Neural progenitor cell (in vitro differentiated cells): ENCODE results near the gene MRPL50. TPM values are rescaled to one million over a fixed set of nuclear protein-coding genes. Genes with fewer than 3 reads are reported as not detected.

Source experiments
- DNase-seq: peaks from one replicate; pipeline ENCODE4 v3.0.0-alpha.2; 2016; ENCODE audit warnings: low spot score
- H2AFZ ChIP-seq: fragments of 200-600 bp; sonication (generic); replicated peaks from 2 replicates; pipeline ENCODE4 v1.6.1; 2016; ENCODE audit warnings: antibody characterized with exemption
- H3F3A ChIP-seq: fragments of 200-600 bp; sonication (generic); 2 replicates; pipeline ENCODE4 v1.6.1; 2016; ENCODE audit warnings: antibody characterized with exemption, low read depth
- H3K27ac ChIP-seq: fragments of 200-600 bp; sonication (generic); 2 replicates; pipeline ENCODE4 v1.5.1; 2016; ENCODE audit warnings: mild to moderate bottlenecking
- H3K27me3 ChIP-seq: fragments of 200-600 bp; sonication (generic); 2 replicates; pipeline ENCODE4 v1.6.1; 2016; ENCODE audit warnings: mild to moderate bottlenecking, moderate library complexity
- H3K36me3 ChIP-seq: fragments of 200-600 bp; sonication (generic); 2 replicates; pipeline ENCODE4 v1.5.1; 2016
- H3K4me1 ChIP-seq: fragments of 200-600 bp; sonication (generic); 2 replicates; pipeline ENCODE4 v1.6.1; 2016; ENCODE audit warnings: mixed run types
- H3K4me2 ChIP-seq: fragments of 200-600 bp; sonication (generic); 2 replicates; pipeline ENCODE4 v1.6.1; 2016
- H3K4me3 ChIP-seq: fragments of 200-600 bp; sonication (generic); 2 replicates; pipeline ENCODE4 v1.5.1; 2016
- H3K79me2 ChIP-seq: fragments of 200-600 bp; sonication (generic); 2 replicates; pipeline ENCODE4 v1.6.1; 2016; ENCODE audit warnings: low read depth
- H3K9ac ChIP-seq: fragments of 200-600 bp; sonication (generic); 2 replicates; pipeline ENCODE4 v1.6.1; 2016
- H3K9me3 ChIP-seq: fragments of 200-600 bp; sonication (generic); 2 replicates; pipeline ENCODE4 v1.5.1; 2016; ENCODE audit warnings: low read depth
- H4K20me1 ChIP-seq: fragments of 200-600 bp; sonication (generic); 2 replicates; pipeline ENCODE4 v1.6.1; 2016; ENCODE audit warnings: low read depth
- H3K27ac Mint-ChIP-seq: 3 replicates; pipeline ENCODE4 v1.8.0; 2021; ENCODE audit warnings: mixed read lengths
- H3K27me3 Mint-ChIP-seq: 2 replicates; pipeline ENCODE4 v1.8.0; 2022; ENCODE audit warnings: low read depth, mild to moderate bottlenecking, inconsistent platforms, moderate library complexity, mixed read lengths; ENCODE audit not compliant: insufficient read depth
- H3K36me3 Mint-ChIP-seq: 3 replicates; pipeline ENCODE4 v1.8.0; 2021; ENCODE audit warnings: mixed read lengths
- H3K4me1 Mint-ChIP-seq: 3 replicates; pipeline ENCODE4 v1.8.0; 2021; ENCODE audit warnings: mixed read lengths
- H3K4me3 Mint-ChIP-seq: 3 replicates; pipeline ENCODE4 v1.8.0; 2021; ENCODE audit warnings: mild to moderate bottlenecking, moderate library complexity, mixed read lengths
- H3K9me3 Mint-ChIP-seq: 3 replicates; pipeline ENCODE4 v1.8.0; 2020; ENCODE audit warnings: mixed read lengths
- CTCF ChIP-seq: fragments of 200-600 bp; sonication (generic); IDR thresholded peaks from 2 replicates; pipeline ENCODE4 v1.5.1; 2017; ENCODE audit warnings: antibody characterized with exemption, mild to moderate bottlenecking
- EZH2 ChIP-seq: fragments of 200-600 bp; sonication (generic); IDR thresholded peaks from 2 replicates; pipeline ENCODE4 v1.6.1; 2017; ENCODE audit warnings: antibody characterized with exemption, mild to moderate bottlenecking, moderate library complexity
- EZH2phosphoT487 ChIP-seq: fragments of 200-600 bp; sonication (generic); IDR thresholded peaks from 2 replicates; pipeline ENCODE4 v1.6.1; 2017; ENCODE audit warnings: antibody characterized with exemption
- total RNA-seq: library from RNA; depleted of rRNA; stranded (reverse); fragments of >200 nt; gene quantifications from 2 replicates; pipeline ENCODE4 v1.2.3, GENCODE V29; 2015; ENCODE audit warnings: low replicate concordance

The MRPL50 gene
- total RNA-seq, 1 donor from 2014 or later: 42.7 TPM

GRCh38 chr9:101380295-101380694, 18.1 kb downstream of the MRPL50 start:
- Mint-ChIP-seq H3K36me3 (peaks cover 8% of the 10 kb centered on the region), H3K27ac (no peak overlapping the region), H3K9me3 (peaks cover 32% of the 10 kb centered on the region), H3K4me1 (peaks cover 11% of the 10 kb centered on the region), H3K27me3 (peaks cover 3% of the 10 kb centered on the region), H3K4me3 (no peak overlapping the region)
- H2AFZ ChIP-seq: no peak overlapping the region
- no peak for TF ChIP-seq CTCF
- H3K4me3 ChIP-seq: no peak overlapping the region
- DNase-seq: peak; percentile 26
- H3K27ac ChIP-seq: no peak overlapping the region
- peaks cover 12% of the 10 kb centered on the region for H3F3A ChIP-seq
- no peaks in the 10 kb centered on the region for H3K79me2 ChIP-seq
- H3K9ac ChIP-seq: no peak overlapping the region
- peaks cover 5% of the 10 kb centered on the region for H3K36me3 ChIP-seq
- H4K20me1 ChIP-seq: no peaks in the 10 kb centered on the region
- no peaks in the 10 kb centered on the region for H3K27me3 ChIP-seq
- peaks cover 11% of the 10 kb centered on the region for H3K4me1 ChIP-seq
- H3K4me2 ChIP-seq: no peak overlapping the region
- peaks cover 11% of the 10 kb centered on the region for H3K9me3 ChIP-seq

DNA sequence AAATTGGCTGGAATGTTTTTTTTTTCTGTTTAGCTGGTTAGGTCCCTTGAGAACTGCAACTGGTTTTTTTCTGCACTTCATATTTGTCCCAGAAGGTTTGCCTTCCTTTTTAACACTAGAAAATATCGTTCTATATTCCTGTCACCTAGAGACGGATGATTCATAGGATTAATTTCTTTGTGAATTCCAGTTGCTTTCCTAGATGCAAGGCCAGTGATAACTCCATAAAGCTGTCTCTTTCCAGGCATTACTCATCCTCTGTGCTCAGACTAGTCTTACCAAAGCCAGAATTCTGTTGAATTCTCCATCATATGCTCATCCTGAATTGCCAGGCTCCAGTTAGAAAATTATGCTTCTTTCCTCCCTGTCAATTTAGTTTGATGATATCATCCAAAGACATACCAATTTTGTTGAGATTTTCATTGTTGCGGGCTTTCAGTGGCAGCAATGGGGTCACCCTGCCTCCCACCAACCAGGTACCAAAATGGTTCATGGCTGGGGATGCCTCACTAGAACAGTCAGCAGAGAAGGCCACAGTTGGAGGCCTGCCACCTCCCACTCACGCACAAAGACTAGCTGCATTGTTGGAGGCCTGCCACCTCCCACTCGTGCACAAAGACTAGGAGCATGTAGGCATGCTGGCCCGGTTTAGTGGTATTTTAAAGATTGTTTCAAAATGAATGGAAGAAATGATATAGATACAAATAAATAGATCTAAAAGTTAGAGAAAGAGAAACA, 22.1 kb downstream of the MRPL50 start:
- Histone ChIP-seq H3F3A (peaks cover 12% of the 10 kb centered on the region), H3K4me2 (no peak overlapping the region), H3K4me1 (peaks cover 11% of the 10 kb centered on the region), H3K36me3 (no peaks in the 10 kb centered on the region), H3K9me3 (no peaks in the 10 kb centered on the region), H3K4me3 (no peak overlapping the region), H3K27ac (no peak overlapping the region), H2AFZ (no peak overlapping the region), H4K20me1 (no peaks in the 10 kb centered on the region), H3K79me2 (no peaks in the 10 kb centered on the region), H3K9ac (no peak overlapping the region), H3K27me3 (no peaks in the 10 kb centered on the region)
- Mint-ChIP-seq H3K4me3 (no peak overlapping the region), H3K9me3 (peaks cover 24% of the 10 kb centered on the region), H3K4me1 (peaks cover 6% of the 10 kb centered on the region), H3K36me3 (no peaks in the 10 kb centered on the region), H3K27ac (no peak overlapping the region), H3K27me3 (no peaks in the 10 kb centered on the region)
- DNase-seq: no peak
- no peak for TF ChIP-seq CTCF
- no peak for TF ChIP-seq EZH2
- TF ChIP-seq EZH2phosphoT487: no peak

DNA sequence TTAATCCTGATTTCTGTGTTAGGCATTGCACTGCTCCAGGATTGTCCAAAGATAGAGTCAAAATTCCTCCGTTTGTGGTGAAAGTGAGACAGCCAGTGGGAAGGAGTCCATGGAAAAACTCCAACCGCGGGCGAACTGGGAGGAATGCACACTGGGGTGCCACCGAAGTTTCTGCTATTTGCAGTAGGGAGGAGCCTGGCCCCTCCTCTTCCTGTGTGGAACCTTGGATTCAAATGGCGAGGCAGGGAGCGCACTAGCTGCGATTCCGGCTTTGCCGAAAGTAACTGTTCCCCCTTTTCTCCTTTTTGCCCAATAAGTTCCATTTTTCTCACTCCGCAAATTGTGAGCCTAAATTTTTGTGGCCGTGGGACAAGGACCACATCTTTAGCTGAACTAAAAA, 22.9 kb downstream of the MRPL50 start:
- Histone ChIP-seq H3K4me1 (peaks cover 10% of the 10 kb centered on the region), H3K4me2 (no peak overlapping the region), H3K9me3 (no peaks in the 10 kb centered on the region), H3K79me2 (no peaks in the 10 kb centered on the region), H4K20me1 (no peaks in the 10 kb centered on the region), H3K27ac (no peak overlapping the region), H3K36me3 (no peaks in the 10 kb centered on the region), H3K27me3 (no peaks in the 10 kb centered on the region), H3F3A (peaks cover 9% of the 10 kb centered on the region), H3K4me3 (no peak overlapping the region), H2AFZ (no peak overlapping the region), H3K9ac (no peak overlapping the region)
- TF ChIP-seq EZH2 (no peak), CTCF (no peak), EZH2phosphoT487 (no peak)
- no peak for DNase-seq
- peaks cover 6% of the 10 kb centered on the region for H3K4me1 Mint-ChIP-seq
- no peaks in the 10 kb centered on the region for H3K27me3 Mint-ChIP-seq
- no peak overlapping the region for H3K27ac Mint-ChIP-seq
- no peak overlapping the region for H3K4me3 Mint-ChIP-seq
- H3K36me3 Mint-ChIP-seq: no peaks in the 10 kb centered on the region
- H3K9me3 Mint-ChIP-seq: peaks cover 24% of the 10 kb centered on the region
